OCI-LY7 (cell line): ENCODE measurements around the gene HS1BP3.

Experiments used
- EZH2phosphoT487 ChIP-seq: fragments of 200-600 bp; sonication (generic); IDR thresholded peaks from 2 replicates; pipeline ENCODE4 v1.6.1; 2018; ENCODE audit warnings: low read depth, borderline replicate concordance, mild to moderate bottlenecking, mixed run types, antibody characterized with exemption, low read length, moderate library complexity, mixed read lengths
- TF ChIP-seq, protein P1 (sequence below): fragments of 200-600 bp; sonication (generic); conservative IDR thresholded peaks from 2 replicates; pipeline ENCODE4 v1.5.1; 2014; ENCODE audit warnings: mild to moderate bottlenecking, antibody characterized with exemption, low read length, moderate library complexity, mixed read lengths

DNA sequence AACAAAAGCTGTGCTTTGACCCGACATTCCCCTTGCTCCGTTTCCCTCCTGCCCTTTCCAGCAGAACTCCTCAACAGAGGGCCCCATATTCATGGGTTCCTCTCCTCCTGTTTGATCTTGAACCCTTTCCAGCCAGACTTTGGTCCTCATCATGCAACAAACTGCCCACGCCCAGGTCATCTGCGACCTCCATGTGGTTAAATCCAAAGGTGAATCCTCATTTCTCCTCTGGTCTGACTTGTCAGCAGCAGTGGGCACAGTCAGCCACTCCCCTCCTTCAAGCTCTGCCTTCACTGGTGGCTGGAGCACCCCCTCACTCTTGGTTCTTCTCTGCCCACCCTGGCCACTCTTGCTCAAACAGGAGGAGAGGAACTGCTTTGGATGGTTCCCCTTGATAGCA is 2.7 kb downstream of the HS1BP3 start:
- TF ChIP-seq, protein P1, sequence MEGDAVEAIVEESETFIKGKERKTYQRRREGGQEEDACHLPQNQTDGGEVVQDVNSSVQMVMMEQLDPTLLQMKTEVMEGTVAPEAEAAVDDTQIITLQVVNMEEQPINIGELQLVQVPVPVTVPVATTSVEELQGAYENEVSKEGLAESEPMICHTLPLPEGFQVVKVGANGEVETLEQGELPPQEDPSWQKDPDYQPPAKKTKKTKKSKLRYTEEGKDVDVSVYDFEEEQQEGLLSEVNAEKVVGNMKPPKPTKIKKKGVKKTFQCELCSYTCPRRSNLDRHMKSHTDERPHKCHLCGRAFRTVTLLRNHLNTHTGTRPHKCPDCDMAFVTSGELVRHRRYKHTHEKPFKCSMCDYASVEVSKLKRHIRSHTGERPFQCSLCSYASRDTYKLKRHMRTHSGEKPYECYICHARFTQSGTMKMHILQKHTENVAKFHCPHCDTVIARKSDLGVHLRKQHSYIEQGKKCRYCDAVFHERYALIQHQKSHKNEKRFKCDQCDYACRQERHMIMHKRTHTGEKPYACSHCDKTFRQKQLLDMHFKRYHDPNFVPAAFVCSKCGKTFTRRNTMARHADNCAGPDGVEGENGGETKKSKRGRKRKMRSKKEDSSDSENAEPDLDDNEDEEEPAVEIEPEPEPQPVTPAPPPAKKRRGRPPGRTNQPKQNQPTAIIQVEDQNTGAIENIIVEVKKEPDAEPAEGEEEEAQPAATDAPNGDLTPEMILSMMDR, result no peak
- no peak for TF ChIP-seq EZH2phosphoT487
